IMR-90 (cell line): ENCODE measurements around the gene ANTXRL. TPM values are rescaled to one million over a fixed set of nuclear protein-coding genes. Genes with fewer than 3 reads are reported as not detected.

Source experiments
- ATAC-seq: fragments of 200-7000 bp; cut with Tn5 transposase; 2 replicates; pipeline ENCODE4 v1.9.1; 2020; ENCODE audit warnings: low read depth, mild to moderate bottlenecking, moderate library complexity
- BruUV-seq: library from RNA; stranded (reverse); fragments of 400-500 nt; replicated peaks from 2 replicates; lab custom pipeline; 2021; lab: Mats Ljungman, UMichigan
- CTCF ChIA-PET: fragments of 300-600 bp; formaldehyde crosslinking; extraction: SDS; loops from one replicate; lab custom pipeline; 2021; ENCODE audit warnings: antibody characterized with exemption; lab: Yijun Ruan, JAX
- POLR2A ChIA-PET: fragments of 300-600 bp; sonication (Branson Sonifier 250); formaldehyde crosslinking; loops from one replicate; lab custom pipeline; 2022; ENCODE audit warnings: antibody characterized with exemption; ENCODE audit not compliant: unreplicated experiment; lab: Charles Lee
- DNase-seq: peaks from one replicate; pipeline ENCODE4 v3.0.0; 2013
- H2AFZ ChIP-seq: replicated peaks from 2 replicates; pipeline ENCODE3; 2013; ENCODE audit warnings: low read length, mild to moderate bottlenecking; ENCODE audit not compliant: poor library complexity
- H2AK5ac ChIP-seq: 2 replicates; pipeline ENCODE4 v1.6.1; 2013; ENCODE audit warnings: low read depth, low read length, inconsistent platforms
- H2AK9ac ChIP-seq: replicated peaks from 2 replicates; pipeline ENCODE3; 2013; ENCODE audit warnings: mild to moderate bottlenecking, low read depth, low read length, moderate library complexity; ENCODE audit not compliant: poor library complexity
- H2BK120ac ChIP-seq: 2 replicates; pipeline ENCODE4 v1.6.1; 2013; ENCODE audit warnings: low read depth, low read length, inconsistent platforms
- H2BK15ac ChIP-seq: 3 replicates; pipeline ENCODE4 v1.6.1; 2013; ENCODE audit warnings: low read depth, low read length, inconsistent platforms
- H2BK20ac ChIP-seq: 2 replicates; pipeline ENCODE4 v1.6.1; 2013; ENCODE audit warnings: low read depth, mild to moderate bottlenecking, inconsistent platforms, low read length, moderate library complexity
- H2BK5ac ChIP-seq: 2 replicates; pipeline ENCODE4 v1.6.1; 2013; ENCODE audit warnings: mild to moderate bottlenecking, low read depth, low read length, inconsistent platforms; ENCODE audit not compliant: poor library complexity, severe bottlenecking
- H3K14ac ChIP-seq: replicated peaks from 2 replicates; pipeline ENCODE4 v1.6.1; 2013; ENCODE audit warnings: low read depth, low read length, inconsistent platforms
- H3K18ac ChIP-seq: 2 replicates; pipeline ENCODE4 v1.6.1; 2013; ENCODE audit warnings: low read depth, low read length, control low read depth
- H3K23ac ChIP-seq: 2 replicates; pipeline ENCODE4 v1.6.1; 2013; ENCODE audit warnings: low read depth, low read length, inconsistent platforms
- H3K27ac ChIP-seq: 2 replicates; pipeline ENCODE4 v1.5.1; 2013; ENCODE audit warnings: mild to moderate bottlenecking, control low read depth, low read length; ENCODE audit not compliant: insufficient read depth
- H3K27me3 ChIP-seq: 2 replicates; pipeline ENCODE4 v1.6.1; 2013; ENCODE audit warnings: low read length; ENCODE audit not compliant: control insufficient read depth, insufficient read depth
- H3K36me3 ChIP-seq: 2 replicates; pipeline ENCODE4 v1.6.1; 2013; ENCODE audit warnings: low read length, mixed read lengths; ENCODE audit not compliant: control insufficient read depth, insufficient read depth
- H3K4ac ChIP-seq: 2 replicates; pipeline ENCODE4 v1.6.1; 2013; ENCODE audit warnings: low read depth, low read length, inconsistent platforms
- H3K4me1 ChIP-seq: 2 replicates; pipeline ENCODE4 v1.6.1; 2013; ENCODE audit warnings: low read length, mixed read lengths; ENCODE audit not compliant: control insufficient read depth, insufficient read depth
- H3K4me2 ChIP-seq: 2 replicates; pipeline ENCODE4 v1.6.1; 2013; ENCODE audit warnings: low read depth, mild to moderate bottlenecking, control low read depth, low read length, moderate library complexity
- H3K4me3 ChIP-seq: 2 replicates; pipeline ENCODE4 v1.5.1; 2013; ENCODE audit warnings: low read depth, mild to moderate bottlenecking, control low read depth, low read length, moderate library complexity; ENCODE audit not compliant: insufficient read depth
- H3K56ac ChIP-seq: 2 replicates; pipeline ENCODE4 v1.6.1; 2013; ENCODE audit warnings: low read length, inconsistent platforms; ENCODE audit not compliant: insufficient read depth; ENCODE audit errors: extremely low read depth
- H3K79me1 ChIP-seq, 2 experiments: 2 replicates each; pipeline ENCODE4 v1.6.1; 2013; ENCODE audit warnings: low read length in 2 of 2, inconsistent platforms in 1 of 2, low read depth in 1 of 2
- H3K9ac ChIP-seq: 2 replicates; pipeline ENCODE4 v1.6.1; 2013; ENCODE audit warnings: low read depth, low read length, control low read depth
- H3K9me1 ChIP-seq: 2 replicates; pipeline ENCODE4 v1.6.1; 2013; ENCODE audit warnings: low read length, inconsistent platforms; ENCODE audit not compliant: insufficient read depth
- H3K9me3 ChIP-seq: 2 replicates; pipeline ENCODE4 v1.6.1; 2013; ENCODE audit warnings: low read length; ENCODE audit not compliant: control insufficient read depth, insufficient read depth
- H4K20me1 ChIP-seq: 2 replicates; pipeline ENCODE4 v1.6.1; 2013; ENCODE audit warnings: low read length, inconsistent platforms; ENCODE audit not compliant: insufficient read depth
- H4K5ac ChIP-seq: 2 replicates; pipeline ENCODE4 v1.6.1; 2013; ENCODE audit warnings: mild to moderate bottlenecking, low read depth, low read length, control low read depth
- H4K8ac ChIP-seq, 2 experiments: 2 replicates each; pipeline ENCODE4 v1.6.1; 2013; ENCODE audit warnings: low read depth in 2 of 2, low read length in 2 of 2, control low read depth in 1 of 2, inconsistent platforms in 1 of 2
- H4K91ac ChIP-seq: 2 replicates; pipeline ENCODE4 v1.6.1; 2013; ENCODE audit warnings: low read depth, low read length, inconsistent platforms; ENCODE audit not compliant: insufficient read depth
- BHLHE40 ChIP-seq: fragments of 150-350 bp; IDR thresholded peaks from 2 replicates; pipeline ENCODE4 v1.6.1; 2016; ENCODE audit warnings: mild to moderate bottlenecking, low read depth, low read length
- CEBPB ChIP-seq: IDR thresholded peaks from 2 replicates; pipeline ENCODE4 v1.6.1; 2012; ENCODE audit warnings: low read depth, low read length, improper control_type of control experiment
- CHD1 ChIP-seq: IDR thresholded peaks from 2 replicates; pipeline ENCODE4 v1.6.1; 2012; ENCODE audit warnings: low read depth, low read length, improper control_type of control experiment
- CTCF ChIP-seq: conservative IDR thresholded peaks from 2 replicates; pipeline ENCODE4 v1.5.1; 2012; ENCODE audit warnings: mild to moderate bottlenecking, low read depth, low read length, improper control_type of control experiment
- FOS ChIP-seq: fragments of 150-350 bp; IDR thresholded peaks from 2 replicates; pipeline ENCODE4 v1.6.1; 2016; ENCODE audit warnings: low read depth, low read length
- MAFK ChIP-seq: IDR thresholded peaks from 2 replicates; pipeline ENCODE4 v1.6.1; 2012; ENCODE audit warnings: low read depth, low read length, improper control_type of control experiment
- NFE2L2 ChIP-seq: fragments of 150-350 bp; IDR thresholded peaks from 2 replicates; pipeline ENCODE4 v1.6.1; 2016; ENCODE audit warnings: low read depth, mild to moderate bottlenecking, low read length
- WGBS, 2 experiments: methylation state at CpG; one replicate each; pipeline versions ENCODE4 v1.1.5 to v1.1.7; 2013; ENCODE audit warnings: missing lambda C conversion rate in 2 of 2; ENCODE audit not compliant: insufficient read length in 1 of 2; ENCODE audit errors: extremely low coverage in 2 of 2; 5-methylcytosine and 5-hydroxymethylcytosine counted together
- dilution Hi-C: fragments of 300-500 bp; cut with HindIII; formaldehyde crosslinking; loops from one replicate; pipeline ENCODE4 v1.14.3; 2018; ENCODE audit warnings: low sequenced_read_pairs; ENCODE audit not compliant: unreplicated experiment
- in situ Hi-C: fragments of 300-500 bp; cut with MboI; formaldehyde crosslinking; loops from 3 replicates; pipeline ENCODE4 v1.14.3; 2019; ENCODE audit warnings: low sequenced_read_pairs, inconsistent platforms, mixed read lengths
- intact Hi-C: fragments of 100-400 bp; cut with micrococcal nuclease; formaldehyde crosslinking; loops from 2 replicates; pipeline ENCODE4 v1.10.0; 2022
- polyA plus RNA-seq, 3 experiments: library from polyadenylated mRNA; depleted of rRNA; stranded (reverse); fragments of >200 nt; gene quantifications; 2 replicates each; pipeline ENCODE4 v1.2.3, GENCODE V29; 2012; ENCODE audit warnings: low replicate concordance in 1 of 3
- total RNA-seq: library from RNA; depleted of rRNA; stranded (reverse); fragments of >200 nt; gene quantifications from 2 replicates; pipeline ENCODE4 v1.2.3, GENCODE V29; 2012

The ANTXRL gene
- total and polyA plus RNA-seq, 2 of the 4 experiments (the other 2 are of a cell fraction), result not detected

GRCh38 chr10:46288601-46289206 lies 1.9 kb downstream of the ANTXRL start:
- no peak for ATAC-seq
- POLR2A ChIA-PET, result no interaction called here
- in situ Hi-C loops, result no loop called here

More at GRCh38 chr10:46288601-46289206, 1.9 kb downstream of the ANTXRL start:
- Histone ChIP-seq H3K4me2 (no peak overlapping the region), H3K9me3 (no peaks in the 10 kb centered on the region), H4K8ac (no peak overlapping the region), H3K14ac (no peak overlapping the region), H4K20me1 (no peaks in the 10 kb centered on the region), H3K9ac (no peak overlapping the region), H3K79me1 (peaks cover 0 to 6% of the 10 kb centered on the region in 2 experiments; a peak in 1 of 4 replicates), H3K23ac (no peak overlapping the region), H3K4me3 (no peak overlapping the region), H3K9me1 (peaks cover 9% of the 10 kb centered on the region), H2BK15ac (no peak overlapping the region), H2BK20ac (no peak overlapping the region), H4K5ac (no peak overlapping the region), H2AK9ac (no peak overlapping the region), H2AK5ac (no peak overlapping the region), H3K4ac (no peak overlapping the region), H2AFZ (no peak overlapping the region), H3K4me1 (no peaks in the 10 kb centered on the region; the same call in 1 of the 2 replicates), H3K36me3 (no peaks in the 10 kb centered on the region), H2BK5ac (no peak overlapping the region), H3K56ac (no peak overlapping the region), H4K91ac (no peak overlapping the region), H3K18ac (no peak overlapping the region), H3K27ac (no peak overlapping the region), H3K27me3 (no peaks in the 10 kb centered on the region), H2BK120ac (no peak overlapping the region)
- no peak for DNase-seq
- intact Hi-C loops (no loop called here), dilution Hi-C loops (no loop called here)
- no TSS peak for BruUV-seq
- 80% methylated on average over 1 of the region's 6 CpGs; no CpG with 5 or more reads in 1 of the 2 experiments for WGBS, 2 experiments
- TF ChIP-seq CEBPB (no peak), NFE2L2 (no peak), MAFK (no peak), CTCF (no peak), BHLHE40 (no peak), FOS (no peak), CHD1 (no peak)
- CTCF ChIA-PET, result no interaction called here
